ENCODE results near the gene MRPL45.

GRCh38 chr17:38351412-38352222 lies 54.6 kb downstream of the MRPL45 start, which contains the start of gene SOCS7:
- TF ChIP-seq ZNF274 (IDR thresholded peaks at IDR 0.05; ENCODE audit: low read depth, low read length) (no peak), YY1 (IDR thresholded peaks at IDR 0.05; ENCODE audit: insufficient read depth, insufficient read length) (no peak)
